Left colon (tissue), 2 donors: Measurements from ENCODE around the gene IKZF2. TPM values are rescaled to one million over a fixed set of nuclear protein-coding genes. Genes with fewer than 3 reads are reported as not detected.
A peak's percentile ranks its signal among the peaks of the same experiment; 100 is the strongest.

Experiments used
- ATAC-seq: fragments of 200-7000 bp; cut with Tn5 transposase; one replicate; pipeline ENCODE4 v1.9.1; 2020; ENCODE audit warnings: mild to moderate bottlenecking, moderate library complexity
- DNase-seq, 2 donors: peaks; one replicate each; pipeline ENCODE4 v3.0.0-alpha.2; 2020
- intact Hi-C, 2 donors: fragments of 100-400 bp; cut with DNase I in 1 of 2; cut with micrococcal nuclease in 1 of 2; formaldehyde crosslinking; loops; one replicate each; pipeline versions ENCODE4 v1.11.2 to v1.14.0; 2022; cut with DNase I, micrococcal nuclease
- long read RNA-seq: library from polyadenylated mRNA; unstranded; transcript quantifications from one replicate; pipeline ENCODE4 v2.0.0, GENCODE V29; 2021
- total RNA-seq, 2 donors: library from RNA; stranded (reverse); fragmentation: NEBNext Ultra II Directional; extraction: Animal tissue kit (Norgen Biotek cat#: 25700); gene quantifications; one replicate each; pipeline ENCODE4 v1.2.1, GENCODE V29; 2021
- donor health status: DM: no; HTN: no; CAD: no.
- donor health status: DM: yes; HTN: yes; CAD: no.

IKZF2 gene
- 1 to 10 TPM; 7.7 to 8.5 TPM for total RNA-seq
- long read RNA-seq, partial matches to known transcripts = 0 of 1 reads
- long read RNA-seq, other reads (novel, unspliced or antisense) = 1 of 1 reads

- ATAC-seq (peak; percentile 91), DNase-seq (peak; percentile 87 to 89)
- intact Hi-C loops = loop anchor here in 1 of 2 donors (5.0 to 10.0 kb wide), 2 partner anchors 374 to 467 kb away; no protein-coding TSS in a partner anchor
Measured at GRCh38 chr2:213151437-213152064, at the start of gene IKZF2. IKZF2 (minus strand) TSS chr2:213151612; CDS start chr2:213148629, 2,983 bp downstream.

GRCh38 chr2:213199871-213200270 is 48.5 kb upstream of the IKZF2 start:
- ATAC-seq (no peak), DNase-seq (no peak)
- intact Hi-C loops = no loop called here

GRCh38 chr2:213189001-213189899 is 37.8 kb upstream of the IKZF2 start:
- DNase-seq (no peak), ATAC-seq (no peak)
- intact Hi-C loops = no loop called here

GRCh38 chr2:213188533-213188867 is 37.1 kb upstream of the IKZF2 start:
- intact Hi-C loops = no loop called here
- no peak for ATAC-seq

GRCh38 chr2:213187833-213188532 is 36.6 kb upstream of the IKZF2 start:
- intact Hi-C loops = no loop called here
- ATAC-seq = no peak
- DNase-seq = no peak

More at GRCh38 chr2:213188533-213188867, 37.1 kb upstream of the IKZF2 start:
- no peak for DNase-seq

- ATAC-seq = no peak
- intact Hi-C loops = no loop called here
- DNase-seq = no peak
Measured at GRCh38 chr2:213187386-213187785, 36.0 kb upstream of the IKZF2 start.

GRCh38 chr2:213185147-213185822 is 33.9 kb upstream of the IKZF2 start:
- intact Hi-C loops = no loop called here
- ATAC-seq = no peak
- no peak for DNase-seq

GRCh38 chr2:213181712-213182111 is 30.3 kb upstream of the IKZF2 start:
- intact Hi-C loops = no loop called here
- DNase-seq (no peak), ATAC-seq (no peak)

- intact Hi-C loops = no loop called here
- DNase-seq (no peak), ATAC-seq (no peak)
Measured at GRCh38 chr2:213177679-213178078, 26.3 kb upstream of the IKZF2 start.

- DNase-seq (no peak), ATAC-seq (no peak)
- intact Hi-C loops = no loop called here
Measured at GRCh38 chr2:213175673-213176247, 24.3 kb upstream of the IKZF2 start.

- ATAC-seq (no peak), DNase-seq (no peak)
- intact Hi-C loops = no loop called here
Measured at GRCh38 chr2:213172641-213173040, 21.2 kb upstream of the IKZF2 start.

GRCh38 chr2:213171147-213171546 is 19.7 kb upstream of the IKZF2 start:
- ATAC-seq (no peak), DNase-seq (no peak)
- intact Hi-C loops = no loop called here

- no peak for DNase-seq
- no peak for ATAC-seq
- intact Hi-C loops = no loop called here
Measured at GRCh38 chr2:213167271-213167930, 16.0 kb upstream of the IKZF2 start.

- ATAC-seq (no peak), DNase-seq (no peak)
- intact Hi-C loops = no loop called here
Measured at GRCh38 chr2:213166109-213166508, 14.7 kb upstream of the IKZF2 start.

GRCh38 chr2:213164263-213164662 is 12.9 kb upstream of the IKZF2 start:
- ATAC-seq (no peak), DNase-seq (no peak)
- intact Hi-C loops = no loop called here

- intact Hi-C loops = no loop called here
- no peak for ATAC-seq
- no peak for DNase-seq
Measured at GRCh38 chr2:213162516-213163118, 11.2 kb upstream of the IKZF2 start.

GRCh38 chr2:213161759-213162515 is 10.5 kb upstream of the IKZF2 start:
- intact Hi-C loops = no loop called here
- no peak for DNase-seq
- ATAC-seq = no peak
